ENCODE results near the gene CARF. TPM values are rescaled to one million over a fixed set of nuclear protein-coding genes. Genes with fewer than 3 reads are reported as not detected.

The CARF gene
- polyA plus RNA-seq, 1 donor from 2014 or later: 20.1 TPM

DNA sequence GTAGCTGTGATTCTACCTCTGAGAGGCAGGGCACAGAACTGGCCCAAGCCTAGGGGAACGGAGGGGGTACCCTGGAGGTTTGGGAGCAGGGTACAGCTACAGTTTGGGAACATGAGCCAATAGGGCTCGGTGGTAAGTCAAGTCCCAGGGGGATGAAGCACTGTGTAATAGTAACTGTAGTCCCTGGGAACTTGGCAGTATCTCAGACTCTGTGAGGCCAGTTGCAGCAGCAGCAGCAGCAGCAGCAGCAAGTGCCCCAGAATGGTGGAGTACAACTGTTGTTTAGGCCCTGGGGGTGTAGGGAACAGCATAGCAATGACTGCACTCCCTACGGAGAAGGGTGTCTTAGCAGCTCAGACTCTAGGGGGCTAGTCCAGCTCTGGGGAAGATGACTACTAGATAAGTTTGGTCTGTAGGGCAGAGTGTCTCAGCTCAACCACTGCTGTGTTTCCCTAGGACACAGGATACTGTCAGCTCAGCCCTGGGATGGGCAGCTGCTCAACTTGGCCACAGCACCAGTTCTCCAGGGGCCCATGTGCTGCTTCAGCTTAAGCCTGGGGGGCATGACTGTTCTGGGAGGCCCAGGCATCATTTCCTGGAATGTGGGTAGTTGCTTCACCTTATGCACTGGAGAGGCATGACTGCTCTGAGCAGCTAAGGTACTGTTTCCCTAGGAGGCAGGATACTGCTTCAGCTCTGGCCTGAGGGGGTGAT is 20.5 kb downstream of the CARF start:
- Histone ChIP-seq H2AFZ (ENCODE audit: low read depth, low read length) (no peak overlapping the region), H3K36me3 (ENCODE audit: insufficient read depth, low read length) (no peaks in the 10 kb centered on the region), H3K4me3 (ENCODE audit: low read length) (no peak overlapping the region), H3F3A (ENCODE audit: insufficient read depth, low read length, poor library complexity, severe bottlenecking) (no peaks in the 10 kb centered on the region), H3K9ac (ENCODE audit: low read length) (no peak overlapping the region), H3K4me2 (ENCODE audit: low read length) (no peak overlapping the region), H3K27me3 (ENCODE audit: insufficient read depth, low read depth, low read length) (no peaks in the 10 kb centered on the region), H3K9me3 (ENCODE audit: low read length) (no peaks in the 10 kb centered on the region), H3K9me2 (ENCODE audit: insufficient read depth, low read length) (no peaks in the 10 kb centered on the region), H3K79me2 (replicated peaks; ENCODE audit: insufficient read depth, low read length) (no peaks in the 10 kb centered on the region), H4K20me1 (ENCODE audit: insufficient read depth) (no peaks in the 10 kb centered on the region), H3K27ac (ENCODE audit: low read length) (no peak overlapping the region)
- TF ChIP-seq RAD21 (conservative IDR thresholded peaks at IDR 0.05): no peak
- TF ChIP-seq SMC3 (conservative IDR thresholded peaks at IDR 0.05; ENCODE audit: poor library complexity): no peak
- TF ChIP-seq EP300 (conservative IDR thresholded peaks at IDR 0.05; ENCODE audit: poor library complexity, severe bottlenecking): no peak
- TF ChIP-seq POLR2AphosphoS5 (IDR thresholded peaks at IDR 0.05): no peak
- no peak for TF ChIP-seq TAF1 (IDR thresholded peaks at IDR 0.05; ENCODE audit: low read depth)
- no peak for TF ChIP-seq MXI1 (conservative IDR thresholded peaks at IDR 0.05; ENCODE audit: poor library complexity, severe bottlenecking)
- TF ChIP-seq EZH2 (IDR thresholded peaks at IDR 0.05; ENCODE audit: borderline replicate concordance, insufficient read depth, low read length, poor library complexity, severe bottlenecking): no peak
- TF ChIP-seq, protein P1, sequence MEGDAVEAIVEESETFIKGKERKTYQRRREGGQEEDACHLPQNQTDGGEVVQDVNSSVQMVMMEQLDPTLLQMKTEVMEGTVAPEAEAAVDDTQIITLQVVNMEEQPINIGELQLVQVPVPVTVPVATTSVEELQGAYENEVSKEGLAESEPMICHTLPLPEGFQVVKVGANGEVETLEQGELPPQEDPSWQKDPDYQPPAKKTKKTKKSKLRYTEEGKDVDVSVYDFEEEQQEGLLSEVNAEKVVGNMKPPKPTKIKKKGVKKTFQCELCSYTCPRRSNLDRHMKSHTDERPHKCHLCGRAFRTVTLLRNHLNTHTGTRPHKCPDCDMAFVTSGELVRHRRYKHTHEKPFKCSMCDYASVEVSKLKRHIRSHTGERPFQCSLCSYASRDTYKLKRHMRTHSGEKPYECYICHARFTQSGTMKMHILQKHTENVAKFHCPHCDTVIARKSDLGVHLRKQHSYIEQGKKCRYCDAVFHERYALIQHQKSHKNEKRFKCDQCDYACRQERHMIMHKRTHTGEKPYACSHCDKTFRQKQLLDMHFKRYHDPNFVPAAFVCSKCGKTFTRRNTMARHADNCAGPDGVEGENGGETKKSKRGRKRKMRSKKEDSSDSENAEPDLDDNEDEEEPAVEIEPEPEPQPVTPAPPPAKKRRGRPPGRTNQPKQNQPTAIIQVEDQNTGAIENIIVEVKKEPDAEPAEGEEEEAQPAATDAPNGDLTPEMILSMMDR (IDR thresholded peaks at IDR 0.05; ENCODE audit: poor library complexity, severe bottlenecking): no peak
- no peak for TF ChIP-seq REST (IDR thresholded peaks at IDR 0.05; ENCODE audit: borderline replicate concordance)

DNA sequence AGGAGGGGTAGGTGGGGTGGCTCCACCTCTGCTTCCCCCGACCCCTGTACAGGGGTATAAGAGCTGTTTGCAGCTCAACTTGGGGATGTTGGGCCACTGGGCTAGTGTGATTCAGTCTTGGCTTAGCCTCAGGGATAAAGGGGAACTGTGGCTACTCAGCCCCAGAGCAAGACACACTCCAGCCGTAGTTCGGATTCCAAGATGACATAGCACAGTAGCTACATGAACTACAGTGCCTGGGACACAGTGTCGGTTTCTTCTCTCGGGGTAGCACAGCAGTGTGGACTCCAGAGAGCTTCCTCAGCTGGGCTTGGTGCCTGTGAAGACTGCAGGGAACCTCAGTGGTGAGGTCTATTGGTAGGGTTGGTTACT is 21.1 kb downstream of the CARF start:
- TF ChIP-seq REST (IDR thresholded peaks at IDR 0.05; ENCODE audit: borderline replicate concordance): no peak
- no peak for TF ChIP-seq SMC3 (conservative IDR thresholded peaks at IDR 0.05; ENCODE audit: poor library complexity)
- TF ChIP-seq POLR2AphosphoS5 (IDR thresholded peaks at IDR 0.05): no peak
- TF ChIP-seq, protein P1 (IDR thresholded peaks at IDR 0.05; ENCODE audit: poor library complexity, severe bottlenecking): no peak
- Histone ChIP-seq H3K9me2 (ENCODE audit: insufficient read depth, low read length) (no peaks in the 10 kb centered on the region), H3K9ac (ENCODE audit: low read length) (no peak overlapping the region), H3K9me3 (ENCODE audit: low read length) (no peaks in the 10 kb centered on the region), H3K4me3 (ENCODE audit: low read length) (no peak overlapping the region), H3K27me3 (ENCODE audit: insufficient read depth, low read depth, low read length) (no peaks in the 10 kb centered on the region), H3F3A (ENCODE audit: insufficient read depth, low read length, poor library complexity, severe bottlenecking) (no peaks in the 10 kb centered on the region), H3K79me2 (replicated peaks; ENCODE audit: insufficient read depth, low read length) (no peaks in the 10 kb centered on the region), H3K27ac (ENCODE audit: low read length) (no peak overlapping the region), H3K4me2 (ENCODE audit: low read length) (no peak overlapping the region), H2AFZ (ENCODE audit: low read depth, low read length) (no peak overlapping the region), H3K36me3 (ENCODE audit: insufficient read depth, low read length) (no peaks in the 10 kb centered on the region), H4K20me1 (ENCODE audit: insufficient read depth) (no peaks in the 10 kb centered on the region)
